ENCODE data around the gene CA4.
"Not testable (repeated sequence)": the region's sequence is repeated elsewhere in the genome, so short reads cannot be mapped to it uniquely, and the experiment has no call there.

DNA sequence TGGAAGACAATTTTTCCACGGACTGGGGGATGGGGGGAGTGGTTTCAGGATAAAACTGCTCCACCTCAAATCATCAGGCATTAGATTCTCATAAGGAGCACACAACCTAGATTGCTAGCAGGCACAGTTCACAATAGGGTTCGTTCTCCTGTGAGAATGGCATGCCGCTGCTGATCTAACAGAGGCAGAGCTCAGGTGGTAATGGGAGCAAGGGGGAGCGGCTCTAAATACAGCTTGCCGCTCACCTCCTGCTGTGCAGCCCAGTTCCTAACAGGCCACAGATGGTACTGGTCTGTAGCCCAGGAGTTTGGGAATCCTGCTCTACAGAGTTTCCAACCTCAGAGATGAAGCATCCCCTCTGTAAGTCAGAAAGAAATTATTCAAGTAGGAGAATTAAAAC is 27.0 kb downstream of the CA4 start:
- TF ChIP-seq, protein P1, sequence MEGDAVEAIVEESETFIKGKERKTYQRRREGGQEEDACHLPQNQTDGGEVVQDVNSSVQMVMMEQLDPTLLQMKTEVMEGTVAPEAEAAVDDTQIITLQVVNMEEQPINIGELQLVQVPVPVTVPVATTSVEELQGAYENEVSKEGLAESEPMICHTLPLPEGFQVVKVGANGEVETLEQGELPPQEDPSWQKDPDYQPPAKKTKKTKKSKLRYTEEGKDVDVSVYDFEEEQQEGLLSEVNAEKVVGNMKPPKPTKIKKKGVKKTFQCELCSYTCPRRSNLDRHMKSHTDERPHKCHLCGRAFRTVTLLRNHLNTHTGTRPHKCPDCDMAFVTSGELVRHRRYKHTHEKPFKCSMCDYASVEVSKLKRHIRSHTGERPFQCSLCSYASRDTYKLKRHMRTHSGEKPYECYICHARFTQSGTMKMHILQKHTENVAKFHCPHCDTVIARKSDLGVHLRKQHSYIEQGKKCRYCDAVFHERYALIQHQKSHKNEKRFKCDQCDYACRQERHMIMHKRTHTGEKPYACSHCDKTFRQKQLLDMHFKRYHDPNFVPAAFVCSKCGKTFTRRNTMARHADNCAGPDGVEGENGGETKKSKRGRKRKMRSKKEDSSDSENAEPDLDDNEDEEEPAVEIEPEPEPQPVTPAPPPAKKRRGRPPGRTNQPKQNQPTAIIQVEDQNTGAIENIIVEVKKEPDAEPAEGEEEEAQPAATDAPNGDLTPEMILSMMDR (IDR thresholded peaks at IDR 0.05): not testable (repeated sequence)
- not testable (repeated sequence) for TF ChIP-seq POLR2AphosphoS5, POLR2A (IDR thresholded peaks at IDR 0.05)
